ENCODE data around the gene IQSEC1. TPM values are rescaled to one million over a fixed set of nuclear protein-coding genes. Genes with fewer than 3 reads are reported as not detected.

Gene IQSEC1
- total RNA-seq, 3 donors from 2014 or later: 26.9 to 45.4 (median 26.9) TPM

GRCh38 chr3:13102386-13103345, 29.4 kb upstream of the IQSEC1 start:
- TF ChIP-seq, protein P1, sequence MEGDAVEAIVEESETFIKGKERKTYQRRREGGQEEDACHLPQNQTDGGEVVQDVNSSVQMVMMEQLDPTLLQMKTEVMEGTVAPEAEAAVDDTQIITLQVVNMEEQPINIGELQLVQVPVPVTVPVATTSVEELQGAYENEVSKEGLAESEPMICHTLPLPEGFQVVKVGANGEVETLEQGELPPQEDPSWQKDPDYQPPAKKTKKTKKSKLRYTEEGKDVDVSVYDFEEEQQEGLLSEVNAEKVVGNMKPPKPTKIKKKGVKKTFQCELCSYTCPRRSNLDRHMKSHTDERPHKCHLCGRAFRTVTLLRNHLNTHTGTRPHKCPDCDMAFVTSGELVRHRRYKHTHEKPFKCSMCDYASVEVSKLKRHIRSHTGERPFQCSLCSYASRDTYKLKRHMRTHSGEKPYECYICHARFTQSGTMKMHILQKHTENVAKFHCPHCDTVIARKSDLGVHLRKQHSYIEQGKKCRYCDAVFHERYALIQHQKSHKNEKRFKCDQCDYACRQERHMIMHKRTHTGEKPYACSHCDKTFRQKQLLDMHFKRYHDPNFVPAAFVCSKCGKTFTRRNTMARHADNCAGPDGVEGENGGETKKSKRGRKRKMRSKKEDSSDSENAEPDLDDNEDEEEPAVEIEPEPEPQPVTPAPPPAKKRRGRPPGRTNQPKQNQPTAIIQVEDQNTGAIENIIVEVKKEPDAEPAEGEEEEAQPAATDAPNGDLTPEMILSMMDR (IDR thresholded peaks at IDR 0.05): no peak
- no peak for TF ChIP-seq POLR2A (IDR thresholded peaks at IDR 0.05)
- no peak for TF ChIP-seq POLR2AphosphoS5 (IDR thresholded peaks at IDR 0.05)
- Histone ChIP-seq H3K27me3 (no peaks in the 10 kb centered on the region), H3K36me3 (no peaks in the 10 kb centered on the region), H3K4me3 (no peak overlapping the region), H3K9me3 (no peaks in the 10 kb centered on the region), H3K4me1 (no peaks in the 10 kb centered on the region), H3K27ac (no peak overlapping the region)
- intact Hi-C loops (cut with DNase I; ENCODE audit: low total_unique reads): no loop called here
- no peak for DNase-seq (ENCODE audit: low spot score in 2 of 2)

DNA sequence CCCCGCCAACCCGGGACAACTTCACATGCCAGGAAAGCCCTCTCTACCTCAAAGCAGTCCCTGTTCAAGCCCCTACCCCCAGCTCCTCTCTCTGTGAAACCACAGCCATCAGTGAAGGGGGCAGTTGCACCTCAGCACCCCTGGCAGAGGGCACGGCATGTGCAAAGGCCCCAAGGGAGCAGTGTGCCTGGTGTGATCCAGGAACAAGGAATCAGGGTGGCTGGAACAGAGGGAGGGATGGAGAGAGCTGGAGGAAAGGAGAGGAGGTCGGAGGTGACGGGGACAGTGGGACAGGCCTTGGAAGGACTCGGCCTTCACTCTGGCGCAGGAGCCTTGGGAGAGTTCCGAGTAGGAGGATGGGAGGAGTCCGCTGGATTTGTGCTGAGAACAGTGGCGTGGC, 26.5 kb upstream of the IQSEC1 start:
- DNase-seq (ENCODE audit: low spot score in 2 of 2): no peak
- TF ChIP-seq POLR2A (IDR thresholded peaks at IDR 0.05): no peak
- TF ChIP-seq POLR2AphosphoS5 (IDR thresholded peaks at IDR 0.05): no peak
- TF ChIP-seq, protein P1 (IDR thresholded peaks at IDR 0.05): no peak
- Histone ChIP-seq H3K9me3 (no peaks in the 10 kb centered on the region), H3K4me1 (no peaks in the 10 kb centered on the region), H3K27ac (no peak overlapping the region), H3K27me3 (no peaks in the 10 kb centered on the region), H3K36me3 (no peaks in the 10 kb centered on the region), H3K4me3 (no peak overlapping the region)
- intact Hi-C loops (cut with DNase I; ENCODE audit: low total_unique reads): no loop called here

DNA sequence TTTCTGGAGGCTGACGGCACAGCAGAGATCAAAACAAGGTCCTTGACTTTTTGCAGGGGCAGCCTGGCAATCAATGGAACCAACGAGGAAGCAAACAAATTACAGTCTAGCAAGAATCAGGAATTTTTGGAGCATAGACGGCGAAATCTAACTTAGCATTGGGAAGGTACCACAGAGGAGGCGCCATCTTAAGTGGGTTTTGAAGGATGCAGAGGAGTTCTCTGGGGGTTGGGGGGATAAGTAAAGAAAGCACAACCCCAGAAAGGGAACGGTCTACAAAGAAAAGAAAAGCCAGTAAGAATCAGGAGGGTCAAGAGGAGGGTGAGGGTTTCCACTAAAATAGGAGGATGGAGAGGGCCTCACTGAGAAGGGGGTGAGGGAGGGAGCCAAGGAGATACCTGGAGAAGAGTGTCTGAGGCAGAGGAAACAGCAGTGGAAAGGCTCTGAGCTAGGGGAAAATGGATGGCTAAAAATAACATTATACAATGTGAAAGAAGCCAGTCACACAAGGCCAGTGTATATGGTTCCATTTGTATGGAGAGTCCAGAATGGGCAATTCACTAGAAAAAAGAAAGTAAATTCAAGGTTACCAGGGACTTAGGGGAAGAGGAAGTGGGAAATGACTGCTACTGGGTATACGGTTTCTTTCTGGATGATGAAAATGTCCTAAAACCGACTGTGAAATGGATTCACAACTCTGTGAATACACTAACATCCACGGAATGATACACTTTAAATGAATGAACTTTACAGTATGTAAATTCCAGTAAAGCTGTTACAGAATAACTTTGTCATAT, 25.2 kb upstream of the IQSEC1 start:
- intact Hi-C loops (cut with DNase I; ENCODE audit: low total_unique reads): no loop called here
- no peak for TF ChIP-seq POLR2A (IDR thresholded peaks at IDR 0.05)
- TF ChIP-seq POLR2AphosphoS5 (IDR thresholded peaks at IDR 0.05): no peak
- TF ChIP-seq, protein P1 (IDR thresholded peaks at IDR 0.05): no peak
- Histone ChIP-seq H3K27me3 (no peaks in the 10 kb centered on the region), H3K36me3 (no peaks in the 10 kb centered on the region), H3K9me3 (no peaks in the 10 kb centered on the region), H3K4me3 (no peak overlapping the region), H3K4me1 (no peaks in the 10 kb centered on the region), H3K27ac (no peak overlapping the region)
- DNase-seq (ENCODE audit: low spot score in 2 of 2): no peak

DNA sequence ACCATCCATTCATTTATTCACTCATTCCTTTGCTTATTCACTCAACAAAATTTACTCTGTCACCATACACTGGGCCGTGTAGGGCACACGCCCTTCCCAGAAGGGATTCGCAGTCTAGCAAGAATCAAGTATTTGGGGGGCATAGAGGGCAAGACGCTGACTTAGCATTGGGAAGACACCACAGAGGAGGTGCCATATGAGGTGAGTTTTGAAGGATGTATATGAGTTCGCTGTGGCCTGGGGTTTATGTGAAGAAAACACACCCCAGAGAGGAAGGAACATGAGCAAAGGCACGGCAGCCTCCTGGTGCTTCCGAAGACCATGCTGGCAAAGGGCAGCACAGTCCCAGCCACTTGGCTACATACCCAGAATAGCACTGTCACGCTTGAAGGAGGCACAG, 23.1 kb upstream of the IQSEC1 start:
- no peaks in the 10 kb centered on the region for H3K36me3 ChIP-seq
- no peak for TF ChIP-seq POLR2AphosphoS5 (IDR thresholded peaks at IDR 0.05)
- no peak for TF ChIP-seq POLR2A (IDR thresholded peaks at IDR 0.05)
- TF ChIP-seq, protein P1 (IDR thresholded peaks at IDR 0.05): no peak
- intact Hi-C loops (cut with DNase I; ENCODE audit: low total_unique reads): no loop called here
- H3K27ac ChIP-seq: no peak overlapping the region
- no peak for DNase-seq (ENCODE audit: low spot score in 2 of 2)
- no peaks in the 10 kb centered on the region for H3K9me3 ChIP-seq
- no peak overlapping the region for H3K4me3 ChIP-seq
- no peaks in the 10 kb centered on the region for H3K27me3 ChIP-seq
- no peaks in the 10 kb centered on the region for H3K4me1 ChIP-seq

Data from breast epithelium (tissue), 4 donors.